BE2C (cell line): ENCODE data around the gene CCDC32.

Experiments used
- DNase-seq: peaks from one replicate; pipeline ENCODE4 v3.0.0-alpha.2; 2020
- H3K27me3 ChIP-seq: fragments of 250-450 bp; sonication (Bioruptor Pico); 2 replicates; pipeline ENCODE4 v1.5.1; 2020; ENCODE audit warnings: mild to moderate bottlenecking
- H3K36me3 ChIP-seq: fragments of 250-450 bp; sonication (Bioruptor Pico); 2 replicates; pipeline ENCODE4 v1.5.1; 2020; ENCODE audit warnings: mild to moderate bottlenecking
- H3K4me1 ChIP-seq: fragments of 250-450 bp; sonication (Bioruptor Pico); 2 replicates; pipeline ENCODE4 v1.5.1; 2020
- H3K4me3 ChIP-seq: 2 replicates; pipeline ENCODE4 v1.5.1; 2011; ENCODE audit warnings: low read depth, low read length
- H3K9me3 ChIP-seq: fragments of 250-450 bp; sonication (Bioruptor Pico); 2 replicates; pipeline ENCODE4 v1.5.1; 2020
- TF ChIP-seq, protein P1 (sequence below): IDR thresholded peaks from 2 replicates; pipeline ENCODE4 v1.5.1; 2012; ENCODE audit warnings: mild to moderate bottlenecking, low read depth, low read length

CCDC32 gene

DNA sequence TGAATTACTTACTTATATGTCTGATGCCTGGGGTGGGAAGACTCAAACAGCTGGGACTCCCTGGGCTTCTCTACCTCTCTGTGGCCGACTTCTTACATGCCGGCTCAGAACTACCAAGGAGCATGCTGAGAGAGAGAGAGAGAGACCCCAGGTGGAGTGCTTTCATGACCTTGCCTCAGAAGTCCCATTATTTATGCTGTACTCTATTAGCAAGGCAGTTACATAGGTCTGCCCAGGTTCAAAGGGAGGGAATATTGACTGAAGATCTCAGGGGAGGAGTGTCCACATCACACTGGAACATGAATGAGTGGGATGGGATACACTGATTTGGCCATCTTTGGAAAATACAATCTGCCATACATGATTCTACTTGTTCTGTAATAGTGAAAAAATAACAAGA lies 16.2 kb downstream of the CCDC32 start:
- no peak overlapping the region for H3K4me3 ChIP-seq
- peaks cover 38% of the 10 kb centered on the region for H3K36me3 ChIP-seq
- H3K9me3 ChIP-seq, result no peaks in the 10 kb centered on the region
- DNase-seq, result no peak
- TF ChIP-seq, protein P1, sequence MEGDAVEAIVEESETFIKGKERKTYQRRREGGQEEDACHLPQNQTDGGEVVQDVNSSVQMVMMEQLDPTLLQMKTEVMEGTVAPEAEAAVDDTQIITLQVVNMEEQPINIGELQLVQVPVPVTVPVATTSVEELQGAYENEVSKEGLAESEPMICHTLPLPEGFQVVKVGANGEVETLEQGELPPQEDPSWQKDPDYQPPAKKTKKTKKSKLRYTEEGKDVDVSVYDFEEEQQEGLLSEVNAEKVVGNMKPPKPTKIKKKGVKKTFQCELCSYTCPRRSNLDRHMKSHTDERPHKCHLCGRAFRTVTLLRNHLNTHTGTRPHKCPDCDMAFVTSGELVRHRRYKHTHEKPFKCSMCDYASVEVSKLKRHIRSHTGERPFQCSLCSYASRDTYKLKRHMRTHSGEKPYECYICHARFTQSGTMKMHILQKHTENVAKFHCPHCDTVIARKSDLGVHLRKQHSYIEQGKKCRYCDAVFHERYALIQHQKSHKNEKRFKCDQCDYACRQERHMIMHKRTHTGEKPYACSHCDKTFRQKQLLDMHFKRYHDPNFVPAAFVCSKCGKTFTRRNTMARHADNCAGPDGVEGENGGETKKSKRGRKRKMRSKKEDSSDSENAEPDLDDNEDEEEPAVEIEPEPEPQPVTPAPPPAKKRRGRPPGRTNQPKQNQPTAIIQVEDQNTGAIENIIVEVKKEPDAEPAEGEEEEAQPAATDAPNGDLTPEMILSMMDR, result no peak
- H3K27me3 ChIP-seq, result no peaks in the 10 kb centered on the region
- no peaks in the 10 kb centered on the region for H3K4me1 ChIP-seq

DNA sequence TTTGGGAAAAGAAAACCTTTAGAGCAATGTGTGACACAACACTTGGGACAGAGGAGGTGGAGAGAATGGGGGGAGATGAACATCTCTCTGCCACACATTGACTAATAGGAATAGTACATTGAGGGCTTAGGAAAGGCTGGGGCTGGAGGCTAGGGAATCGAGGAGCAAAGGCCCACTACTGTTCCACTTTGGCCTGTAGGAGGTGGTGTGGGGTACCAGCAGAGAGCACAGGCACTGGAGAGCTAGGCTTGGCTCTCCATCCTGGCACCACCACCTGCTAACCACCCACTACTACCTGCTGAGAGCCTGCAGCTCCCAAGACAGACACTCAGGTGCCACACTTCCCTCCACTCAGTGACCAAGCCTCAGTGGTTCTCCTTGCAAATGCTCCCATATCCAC lies 19.4 kb downstream of the CCDC32 start:
- Histone ChIP-seq H3K27me3 (no peaks in the 10 kb centered on the region), H3K9me3 (no peaks in the 10 kb centered on the region), H3K36me3 (peaks cover 24% of the 10 kb centered on the region), H3K4me3 (no peak overlapping the region), H3K4me1 (no peaks in the 10 kb centered on the region)
- DNase-seq, result no peak
- TF ChIP-seq, protein P1, result no peak

DNA sequence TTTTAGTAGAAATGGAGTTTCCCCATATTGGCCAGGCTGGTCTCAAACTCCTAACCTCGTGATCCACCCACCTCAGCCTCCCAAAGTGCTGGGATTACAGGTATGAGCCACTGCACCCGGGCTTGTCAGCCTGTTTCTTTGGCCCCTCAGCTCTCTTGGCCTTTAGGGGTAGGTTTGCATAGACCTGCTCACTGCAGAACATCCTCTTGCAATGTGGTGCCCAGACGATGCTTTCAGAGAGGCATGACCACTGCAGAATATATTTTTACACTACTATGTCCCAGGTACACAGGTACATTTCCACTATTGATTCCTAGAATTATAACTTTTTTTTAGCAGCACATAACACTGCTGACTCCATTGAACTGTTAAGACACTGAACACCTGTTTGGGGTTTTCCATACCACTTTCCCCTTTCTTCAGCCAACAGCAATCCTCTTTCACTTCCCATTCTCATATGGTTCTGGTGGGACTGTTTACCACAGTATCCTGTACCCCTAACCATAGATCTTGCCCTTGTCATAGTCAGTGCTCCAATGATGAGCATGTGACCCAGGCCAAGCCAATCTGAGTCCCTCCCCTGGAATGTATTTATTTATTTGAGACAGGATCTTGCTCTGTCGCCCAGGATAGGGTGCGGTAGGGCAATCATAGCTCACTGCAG lies 21.1 kb downstream of the CCDC32 start:
- Histone ChIP-seq H3K27me3 (no peaks in the 10 kb centered on the region), H3K4me1 (peaks cover 11% of the 10 kb centered on the region), H3K9me3 (no peaks in the 10 kb centered on the region), H3K36me3 (peaks cover 11% of the 10 kb centered on the region), H3K4me3 (no peak overlapping the region)
- no peak for DNase-seq
- TF ChIP-seq, protein P1, result no peak

DNA sequence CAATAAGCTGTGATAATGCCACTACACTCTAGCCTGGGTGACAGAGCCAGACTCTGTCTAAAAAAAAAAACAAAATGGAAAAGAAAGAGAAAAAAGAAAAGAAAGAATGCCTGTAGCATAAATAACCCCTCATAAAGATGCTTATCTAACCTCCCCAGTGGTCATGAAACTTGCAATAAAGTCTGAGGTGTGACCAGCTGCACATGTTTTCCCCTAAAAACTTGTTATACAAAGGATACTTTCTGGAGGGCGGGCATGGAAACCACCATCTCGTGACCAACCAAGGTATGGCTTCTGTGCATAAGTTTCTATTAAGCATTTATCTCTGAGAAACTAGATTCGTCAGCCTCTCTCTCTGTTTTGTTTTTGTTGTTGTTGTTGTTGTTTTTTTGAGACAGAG lies 21.8 kb downstream of the CCDC32 start:
- TF ChIP-seq, protein P1, result no peak
- Histone ChIP-seq H3K27me3 (no peaks in the 10 kb centered on the region), H3K36me3 (peaks cover 5% of the 10 kb centered on the region; the same call in 1 of the 2 replicates), H3K4me3 (no peak overlapping the region), H3K4me1 (peaks cover 17% of the 10 kb centered on the region), H3K9me3 (no peaks in the 10 kb centered on the region)
- DNase-seq, result no peak

DNA sequence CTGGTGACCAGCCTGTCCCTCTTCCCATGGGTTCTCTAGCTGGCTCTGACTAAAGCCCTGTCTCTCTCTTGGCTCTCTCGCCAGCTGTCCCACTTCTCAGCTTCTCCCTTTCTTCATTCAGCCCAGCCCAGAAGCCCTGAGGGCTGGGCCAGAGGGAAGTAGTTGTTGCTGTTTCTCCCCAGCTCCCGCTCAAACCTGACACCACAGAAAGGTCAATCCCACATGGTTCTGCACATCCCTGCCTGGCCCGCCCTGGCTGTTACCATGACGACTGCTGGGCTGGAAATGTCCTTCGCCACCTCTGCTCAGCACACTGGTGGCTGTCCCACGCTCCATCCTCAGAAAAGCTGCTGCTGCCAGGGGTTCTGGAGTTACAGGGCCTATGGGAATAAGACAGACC lies 25.9 kb downstream of the CCDC32 start:
- Histone ChIP-seq H3K4me3 (no peak overlapping the region), H3K4me1 (peaks cover 17% of the 10 kb centered on the region), H3K9me3 (no peaks in the 10 kb centered on the region), H3K36me3 (no peaks in the 10 kb centered on the region), H3K27me3 (no peaks in the 10 kb centered on the region)
- DNase-seq, result peak; percentile 76
- TF ChIP-seq, protein P1, result no peak

DNA sequence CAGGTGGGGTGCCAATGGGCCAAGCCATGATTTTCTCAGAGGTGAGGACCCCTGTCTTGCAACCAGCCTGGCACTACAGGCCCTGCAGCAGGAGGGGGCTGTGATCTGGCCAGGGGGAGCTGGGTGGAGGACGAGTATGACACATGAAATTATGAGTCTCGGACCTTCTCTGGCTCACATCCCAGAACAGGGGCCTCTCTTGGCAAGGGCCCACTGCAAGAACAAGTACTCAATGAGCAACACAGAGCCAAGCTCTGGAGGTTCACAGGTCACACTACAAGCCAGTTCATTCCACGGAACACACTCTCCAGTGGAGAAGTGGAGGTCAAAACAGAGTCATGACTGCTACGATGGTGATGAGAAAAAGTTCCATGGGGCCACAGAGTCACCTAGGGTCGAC lies 28.3 kb downstream of the CCDC32 start:
- Histone ChIP-seq H3K27me3 (no peaks in the 10 kb centered on the region), H3K36me3 (no peaks in the 10 kb centered on the region), H3K4me1 (peaks cover 17% of the 10 kb centered on the region), H3K9me3 (no peaks in the 10 kb centered on the region), H3K4me3 (no peak overlapping the region)
- TF ChIP-seq, protein P1, result no peak
- peak; percentile 25 for DNase-seq
